ENCODE results near the gene ATOSB.

GRCh38 chr9:35091536-35091935 lies 24.1 kb downstream of the ATOSB start:
- TF ChIP-seq CTCF (IDR thresholded peaks at IDR 0.05; ENCODE audit: low read length) (no peak), EZH2 (IDR thresholded peaks at IDR 0.05; ENCODE audit: borderline replicate concordance, low read length) (no peak)

All from OCI-LY1 (cell line).